Endodermal cell (in vitro differentiated cells): ENCODE results near the gene ABR. TPM values are rescaled to one million over a fixed set of nuclear protein-coding genes. Genes with fewer than 3 reads are reported as not detected.

ENCODE experiments used
- DNase-seq: peaks from one replicate; pipeline ENCODE4 v3.0.0-alpha.2; 2017
- H3K27ac ChIP-seq: 2 replicates; pipeline ENCODE4 v1.5.1; 2013; ENCODE audit warnings: mild to moderate bottlenecking, low read depth, low read length, moderate library complexity
- H3K27me3 ChIP-seq: 2 replicates; pipeline ENCODE4 v1.6.1; 2013; ENCODE audit warnings: mild to moderate bottlenecking, low read length, moderate library complexity; ENCODE audit not compliant: insufficient read depth, control insufficient read depth, poor library complexity, severe bottlenecking
- H3K36me3 ChIP-seq: 2 replicates; pipeline ENCODE4 v1.7.0; 2013; ENCODE audit warnings: mild to moderate bottlenecking, low read length, moderate library complexity; ENCODE audit not compliant: control insufficient read depth, insufficient read depth
- H3K4me1 ChIP-seq: one replicate; pipeline ENCODE4 v1.7.0; 2013; ENCODE audit warnings: low read length; ENCODE audit not compliant: control insufficient read depth, insufficient read depth
- H3K4me3 ChIP-seq: 2 replicates; pipeline ENCODE4 v1.5.1; 2013; ENCODE audit warnings: mild to moderate bottlenecking, low read length, moderate library complexity
- H3K9ac ChIP-seq: 2 replicates; pipeline ENCODE4 v1.6.1; 2013; ENCODE audit warnings: mild to moderate bottlenecking, low read length, moderate library complexity; ENCODE audit not compliant: poor library complexity, severe bottlenecking; ENCODE audit errors: extremely low read depth
- H3K9me3 ChIP-seq: 2 replicates; pipeline ENCODE4 v1.6.1; 2013; ENCODE audit warnings: mild to moderate bottlenecking, low read length, moderate library complexity; ENCODE audit not compliant: control insufficient read depth
- H3K27ac Mint-ChIP-seq: 2 replicates; pipeline ENCODE4 v1.8.0; 2020; ENCODE audit warnings: mixed read lengths
- H3K27me3 Mint-ChIP-seq: 2 replicates; pipeline ENCODE4 v1.8.0; 2021; ENCODE audit warnings: mild to moderate bottlenecking, mixed read lengths; ENCODE audit not compliant: insufficient read depth
- H3K36me3 Mint-ChIP-seq: 2 replicates; pipeline ENCODE4 v1.8.0; 2020; ENCODE audit warnings: low read depth, mixed read lengths
- H3K4me1 Mint-ChIP-seq: 2 replicates; pipeline ENCODE4 v1.8.0; 2020; ENCODE audit warnings: mixed read lengths
- H3K4me3 Mint-ChIP-seq: 2 replicates; pipeline ENCODE4 v1.8.0; 2020; ENCODE audit warnings: mild to moderate bottlenecking, moderate library complexity, mixed read lengths
- H3K9me3 Mint-ChIP-seq: 2 replicates; pipeline ENCODE4 v1.8.0; 2020; ENCODE audit warnings: mild to moderate bottlenecking, mixed read lengths
- CTCF ChIP-seq: fragments of 200-600 bp; sonication (generic); conservative IDR thresholded peaks from 2 replicates; pipeline ENCODE4 v1.5.0; 2021; ENCODE audit warnings: antibody characterized with exemption, mild to moderate bottlenecking
- WGBS, 2 experiments: methylation state at CpG; one replicate each; pipeline versions ENCODE4 v1.1.5 to v1.1.7; 2013; ENCODE audit warnings: missing lambda C conversion rate in 2 of 2, mixed read lengths in 1 of 2; ENCODE audit not compliant: insufficient coverage in 1 of 2, insufficient read length in 1 of 2; 5-methylcytosine and 5-hydroxymethylcytosine counted together
- total RNA-seq, 2 donors: library from RNA; stranded (reverse); fragmentation: NEBNext Ultra II Directional in 1 of 2; extraction: Animal tissue kit (Norgen Biotek cat#: 25700) in 1 of 2; gene quantifications; 2 replicates in 1 of 2; 3 replicates in 1 of 2; pipeline ENCODE4 v1.2.1, GENCODE V29; 2021

The ABR gene
- total RNA-seq, 2 donors from 2014 or later: 51.1 to 58.7 TPM

GRCh38 chr17:1030684-1031532, 148.9 kb downstream of the ABR start:
- WGBS, 2 experiments: 63 to 81% methylated on average over 21 to 45 of the region's 45 CpGs
- peak overlapping the region; percentile 42 for H3K4me3 Mint-ChIP-seq
- TF ChIP-seq CTCF: no peak
- H3K4me1 Mint-ChIP-seq: no peaks in the 10 kb centered on the region
- no peak overlapping the region for H3K9ac ChIP-seq
- no peaks in the 10 kb centered on the region for H3K4me1 ChIP-seq
- H3K27me3 Mint-ChIP-seq: peaks cover 15% of the 10 kb centered on the region
- H3K36me3 Mint-ChIP-seq: no peaks in the 10 kb centered on the region
- DNase-seq: no peak
- no peak overlapping the region for H3K27ac ChIP-seq
- H3K27ac Mint-ChIP-seq: no peak overlapping the region
- no peak overlapping the region for H3K4me3 ChIP-seq
- H3K9me3 ChIP-seq: no peaks in the 10 kb centered on the region
- H3K27me3 ChIP-seq: peaks cover 24% of the 10 kb centered on the region
- H3K9me3 Mint-ChIP-seq: no peaks in the 10 kb centered on the region
- no peaks in the 10 kb centered on the region for H3K36me3 ChIP-seq

GRCh38 chr17:1029922-1030644, 149.7 kb downstream of the ABR start:
- DNase-seq: no peak
- 90% methylated on average over 18 to 20 of the region's 20 CpGs for WGBS, 2 experiments
- no peak overlapping the region for H3K9ac ChIP-seq
- H3K27me3 Mint-ChIP-seq: peaks cover 15% of the 10 kb centered on the region
- H3K27me3 ChIP-seq: peaks cover 24% of the 10 kb centered on the region
- H3K4me3 Mint-ChIP-seq: no peak overlapping the region
- no peaks in the 10 kb centered on the region for H3K4me1 Mint-ChIP-seq
- no peak overlapping the region for H3K27ac ChIP-seq
- H3K9me3 ChIP-seq: no peaks in the 10 kb centered on the region
- no peaks in the 10 kb centered on the region for H3K36me3 ChIP-seq
- H3K4me1 ChIP-seq: no peaks in the 10 kb centered on the region
- no peak overlapping the region for H3K27ac Mint-ChIP-seq
- peaks cover 3% of the 10 kb centered on the region for H3K36me3 Mint-ChIP-seq
- no peaks in the 10 kb centered on the region for H3K9me3 Mint-ChIP-seq
- H3K4me3 ChIP-seq: no peak overlapping the region
- no peak for TF ChIP-seq CTCF

- Histone ChIP-seq H3K4me1 (no peaks in the 10 kb centered on the region), H3K27ac (no peak overlapping the region), H3K27me3 (peaks cover 24% of the 10 kb centered on the region), H3K36me3 (no peaks in the 10 kb centered on the region), H3K9ac (no peak overlapping the region), H3K4me3 (no peak overlapping the region), H3K9me3 (no peaks in the 10 kb centered on the region)
- TF ChIP-seq CTCF: no peak
- no peaks in the 10 kb centered on the region for H3K4me1 Mint-ChIP-seq
- H3K27ac Mint-ChIP-seq: no peak overlapping the region
- H3K4me3 Mint-ChIP-seq: no peak overlapping the region
- peaks cover 3% of the 10 kb centered on the region for H3K36me3 Mint-ChIP-seq
- WGBS, 2 experiments: 84 to 89% methylated on average over 20 to 23 of the region's 30 CpGs
- no peaks in the 10 kb centered on the region for H3K9me3 Mint-ChIP-seq
- DNase-seq: no peak
- H3K27me3 Mint-ChIP-seq: peaks cover 15% of the 10 kb centered on the region
These were observed 150.4 kb downstream of the ABR start for GRCh38 chr17:1029196-1029921.
